HepG2 (cell line): ENCODE measurements around the gene GPR55.

Experiments used
- BRD4 ChIP-seq: sonication (generic); formaldehyde crosslinking; IDR thresholded peaks from 2 replicates; pipeline ENCODE4 v1.4.0; 2020; ENCODE audit warnings: missing genetic modification reagents
- CEBPB ChIP-seq: IDR thresholded peaks from 2 replicates; pipeline ENCODE4 v1.6.1; 2011; ENCODE audit warnings: low read depth, low read length, improper control_type of control experiment, borderline replicate concordance
- EZH2 ChIP-seq: conservative IDR thresholded peaks from 2 replicates; pipeline ENCODE4 v1.6.1; 2012; ENCODE audit warnings: mild to moderate bottlenecking, low read depth, low read length, moderate library complexity
- FOXP1 ChIP-seq, 2 experiments: fragments of 450-650 bp in 1 of 2; IDR thresholded peaks; 2 replicates each; pipeline ENCODE4 v1.6.1; 2017 to 2018; ENCODE audit warnings: antibody characterized with exemption in 1 of 2
- NR2C2 ChIP-seq: sonication (generic); formaldehyde crosslinking; IDR thresholded peaks from 2 replicates; pipeline ENCODE4 v1.4.0; 2020; ENCODE audit warnings: missing genetic modification reagents, mild to moderate bottlenecking, moderate library complexity, borderline replicate concordance
- POLR2A ChIP-seq, 2 experiments: IDR thresholded peaks; 2 replicates each; pipeline ENCODE4 v1.6.1; 2011; ENCODE audit warnings: low read depth in 2 of 2, low read length in 2 of 2, mild to moderate bottlenecking in 1 of 2, moderate library complexity in 1 of 2; ENCODE audit not compliant: insufficient read depth in 1 of 2
- RFX3 ChIP-seq: IDR thresholded peaks from 2 replicates; pipeline ENCODE4 v1.6.1; 2016; ENCODE audit warnings: missing biosample characterization, missing genetic modification reagents
- RXRB ChIP-seq: IDR thresholded peaks from 2 replicates; pipeline ENCODE4 v1.6.1; 2016; ENCODE audit warnings: borderline replicate concordance, missing genetic modification reagents, missing compliant biosample characterization
- SP2 ChIP-seq: sonication (generic); formaldehyde crosslinking; IDR thresholded peaks from 2 replicates; pipeline ENCODE4 v1.5.1; 2020; ENCODE audit warnings: mild to moderate bottlenecking, missing genetic modification reagents
- ZNF354B ChIP-seq: sonication (generic); formaldehyde crosslinking; IDR thresholded peaks from 2 replicates; pipeline ENCODE4 v1.8.0; 2022; ENCODE audit warnings: mild to moderate bottlenecking, missing genetic modification reagents
- ZNF549 ChIP-seq: sonication (generic); formaldehyde crosslinking; IDR thresholded peaks from 2 replicates; pipeline ENCODE4 v1.5.0; 2020; ENCODE audit warnings: missing genetic modification reagents
- TF ChIP-seq, protein P1 (sequence below): IDR thresholded peaks from 2 replicates; pipeline ENCODE4 v1.6.1; 2016; ENCODE audit warnings: low read depth, borderline replicate concordance
- TF ChIP-seq, protein P2 (sequence below): sonication (generic); formaldehyde crosslinking; IDR thresholded peaks from 2 replicates; pipeline ENCODE4 v1.5.1; 2020; ENCODE audit warnings: missing genetic modification reagents, mild to moderate bottlenecking, borderline replicate concordance
- TF ChIP-seq, protein P3 (sequence below), 2 experiments: sonication (generic) in 1 of 2; formaldehyde crosslinking in 1 of 2; IDR thresholded peaks; 2 replicates each; pipeline versions ENCODE4 v1.5.1 to v1.6.1; 2011 to 2020; ENCODE audit warnings: borderline replicate concordance in 1 of 2, low read depth in 1 of 2, low read length in 1 of 2, mild to moderate bottlenecking in 1 of 2, missing genetic modification reagents in 1 of 2, moderate library complexity in 1 of 2

DNA sequence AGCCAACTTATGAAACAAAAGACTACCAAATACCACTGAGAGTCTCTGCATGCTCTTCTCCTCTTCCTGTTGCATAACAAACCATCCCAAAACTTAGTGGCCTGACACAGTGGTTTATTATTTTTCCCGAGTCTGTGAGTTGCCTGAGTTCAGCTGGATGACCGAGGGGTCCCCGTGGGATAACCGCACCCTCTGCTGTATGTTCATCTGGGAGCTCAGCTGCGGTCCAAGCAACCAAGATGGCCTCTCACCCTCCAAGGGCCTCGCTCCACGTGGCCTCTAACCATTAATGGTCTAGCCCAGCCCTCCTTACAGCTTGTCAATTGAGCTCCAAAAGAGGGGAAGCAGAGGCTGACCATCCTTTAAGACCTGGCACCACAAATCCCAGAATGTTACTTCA lies 43.2 kb downstream of the GPR55 start:
- TF ChIP-seq EZH2 (no peak), POLR2A (IDR thresholded peaks at IDR 0.05; ENCODE audit: insufficient read depth in 1 of 2, low read depth in 2 of 2, low read length in 2 of 2) (no peak), BRD4 (CRISPR knock-in tag) (no peak), ZNF549 (CRISPR knock-in tag) (no peak), NR2C2 (CRISPR knock-in tag) (no peak), ZNF354B (CRISPR knock-in tag) (no peak), RFX3 (CRISPR knock-in tag) (no peak), FOXP1 (IDR thresholded peaks at IDR 0.05) (no peak), FOXP1 (CRISPR knock-in tag; IDR thresholded peaks at IDR 0.05) (no peak), CEBPB (no peak), SP2 (no peak), RXRB (CRISPR knock-in tag) (no peak)
- TF ChIP-seq, protein P1, sequence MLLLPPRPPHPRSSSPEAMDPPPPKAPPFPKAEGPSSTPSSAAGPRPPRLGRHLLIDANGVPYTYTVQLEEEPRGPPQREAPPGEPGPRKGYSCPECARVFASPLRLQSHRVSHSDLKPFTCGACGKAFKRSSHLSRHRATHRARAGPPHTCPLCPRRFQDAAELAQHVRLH (CRISPR knock-in tag): no peak
- TF ChIP-seq, protein P2, sequence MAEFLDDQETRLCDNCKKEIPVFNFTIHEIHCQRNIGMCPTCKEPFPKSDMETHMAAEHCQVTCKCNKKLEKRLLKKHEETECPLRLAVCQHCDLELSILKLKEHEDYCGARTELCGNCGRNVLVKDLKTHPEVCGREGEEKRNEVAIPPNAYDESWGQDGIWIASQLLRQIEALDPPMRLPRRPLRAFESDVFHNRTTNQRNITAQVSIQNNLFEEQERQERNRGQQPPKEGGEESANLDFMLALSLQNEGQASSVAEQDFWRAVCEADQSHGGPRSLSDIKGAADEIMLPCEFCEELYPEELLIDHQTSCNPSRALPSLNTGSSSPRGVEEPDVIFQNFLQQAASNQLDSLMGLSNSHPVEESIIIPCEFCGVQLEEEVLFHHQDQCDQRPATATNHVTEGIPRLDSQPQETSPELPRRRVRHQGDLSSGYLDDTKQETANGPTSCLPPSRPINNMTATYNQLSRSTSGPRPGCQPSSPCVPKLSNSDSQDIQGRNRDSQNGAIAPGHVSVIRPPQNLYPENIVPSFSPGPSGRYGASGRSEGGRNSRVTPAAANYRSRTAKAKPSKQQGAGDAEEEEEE (CRISPR knock-in tag): no peak
- TF ChIP-seq, protein P3, sequence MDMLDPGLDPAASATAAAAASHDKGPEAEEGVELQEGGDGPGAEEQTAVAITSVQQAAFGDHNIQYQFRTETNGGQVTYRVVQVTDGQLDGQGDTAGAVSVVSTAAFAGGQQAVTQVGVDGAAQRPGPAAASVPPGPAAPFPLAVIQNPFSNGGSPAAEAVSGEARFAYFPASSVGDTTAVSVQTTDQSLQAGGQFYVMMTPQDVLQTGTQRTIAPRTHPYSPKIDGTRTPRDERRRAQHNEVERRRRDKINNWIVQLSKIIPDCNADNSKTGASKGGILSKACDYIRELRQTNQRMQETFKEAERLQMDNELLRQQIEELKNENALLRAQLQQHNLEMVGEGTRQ (IDR thresholded peaks at IDR 0.05; ENCODE audit: low read depth, low read length): no peak
- TF ChIP-seq, protein P3 (CRISPR knock-in tag; IDR thresholded peaks at IDR 0.05; ENCODE audit: borderline replicate concordance): no peak
